GM19239 (cell line): Measurements from ENCODE around the gene WIPF2.
A peak's percentile ranks its signal among the peaks of the same experiment; 100 is the strongest.

ENCODE experiments used
- DNase-seq: peaks from one replicate; pipeline ENCODE4 v3.0.0; 2011; ENCODE audit warnings: low spot score; ENCODE audit not compliant: insufficient read length
- FAIRE-seq: peaks from 2 replicates; lab custom pipeline; 2011; peaks lifted over from hg19 to GRCh38; lab: Jason Lieb, UNC

WIPF2 gene

GRCh38 chr17:40322358-40323315 lies 103.5 kb downstream of the WIPF2 start:
- FAIRE-seq (peak; percentile 99), DNase-seq (peak; percentile 75)

GRCh38 chr17:40323391-40324381 lies 104.6 kb downstream of the WIPF2 start:
- FAIRE-seq (peak; percentile 33), DNase-seq (no peak)

GRCh38 chr17:40325156-40326013 lies 106.3 kb downstream of the WIPF2 start:
- peak; percentile 39 for FAIRE-seq
- DNase-seq = no peak

- no peak for DNase-seq
Measured at GRCh38 chr17:40326014-40326831, 107.1 kb downstream of the WIPF2 start.

GRCh38 chr17:40326832-40327199 lies 107.7 kb downstream of the WIPF2 start:
- DNase-seq (no peak), FAIRE-seq (no peak)

More at GRCh38 chr17:40326014-40326831, 107.1 kb downstream of the WIPF2 start:
- peak; percentile 97 for FAIRE-seq

GRCh38 chr17:40327244-40327729 lies 108.2 kb downstream of the WIPF2 start:
- FAIRE-seq (no peak), DNase-seq (no peak)

GRCh38 chr17:40327735-40328385 lies 108.8 kb downstream of the WIPF2 start:
- FAIRE-seq = no peak
- DNase-seq = no peak

- FAIRE-seq (no peak), DNase-seq (no peak)
Measured at GRCh38 chr17:40328386-40328766, 109.3 kb downstream of the WIPF2 start.

- DNase-seq (no peak), FAIRE-seq (no peak)
Measured at GRCh38 chr17:40329839-40330794, 111.0 kb downstream of the WIPF2 start.

GRCh38 chr17:40330850-40331470 lies 111.9 kb downstream of the WIPF2 start:
- DNase-seq = no peak
- no peak for FAIRE-seq

- no peak for DNase-seq
- no peak for FAIRE-seq
Measured at GRCh38 chr17:40331743-40332641, 112.9 kb downstream of the WIPF2 start.
